GM12878 (cell line): ENCODE data around the gene MS4A1. TPM values are rescaled to one million over a fixed set of nuclear protein-coding genes. Genes with fewer than 3 reads are reported as not detected.

Experiments used
- CBFB ChIP-seq: IDR thresholded peaks from 2 replicates; pipeline ENCODE4 v1.6.1; 2016; ENCODE audit warnings: antibody characterized with exemption, low read depth
- CBX3 ChIP-seq: fragments of 200-600 bp; sonication (generic); IDR thresholded peaks from 2 replicates; pipeline ENCODE4 v1.6.1; 2016; ENCODE audit warnings: low read depth, borderline replicate concordance
- CHD2 ChIP-seq: IDR thresholded peaks from 2 replicates; pipeline ENCODE4 v1.6.1; 2011; ENCODE audit warnings: low read depth, low read length, improper control_type of control experiment, borderline replicate concordance
- GATAD2B ChIP-seq: fragments of 450-650 bp; conservative IDR thresholded peaks from 2 replicates; pipeline ENCODE4 v1.6.1; 2017; ENCODE audit warnings: low read depth, mild to moderate bottlenecking, moderate library complexity
- HDAC2 ChIP-seq: fragments of 200-600 bp; sonication (generic); IDR thresholded peaks from 2 replicates; pipeline ENCODE4 v1.6.1; 2017
- NFXL1 ChIP-seq: fragments of 450-650 bp; IDR thresholded peaks from 2 replicates; pipeline ENCODE4 v1.6.1; 2017; ENCODE audit warnings: antibody characterized with exemption, mild to moderate bottlenecking, borderline replicate concordance
- NR2C1 ChIP-seq: fragments of 450-650 bp; IDR thresholded peaks from 2 replicates; pipeline ENCODE4 v1.6.1; 2017; ENCODE audit warnings: antibody characterized with exemption, mild to moderate bottlenecking, moderate library complexity
- PAX8 ChIP-seq: fragments of 450-650 bp; IDR thresholded peaks from 2 replicates; pipeline ENCODE4 v1.6.1; 2017; ENCODE audit warnings: mild to moderate bottlenecking, moderate library complexity
- RCOR1 ChIP-seq: conservative IDR thresholded peaks from 2 replicates; pipeline ENCODE4 v1.6.1; 2012; ENCODE audit warnings: low read depth, low read length, improper control_type of control experiment
- SMARCA5 ChIP-seq: fragments of 450-650 bp; IDR thresholded peaks from 2 replicates; pipeline ENCODE4 v1.6.1; 2017; ENCODE audit warnings: mild to moderate bottlenecking
- SRF ChIP-seq, 2 experiments: IDR thresholded peaks; 2 replicates each; pipeline ENCODE4 v1.6.1; 2011; ENCODE audit warnings: low read depth in 2 of 2, low read length in 2 of 2, mild to moderate bottlenecking in 1 of 2, moderate library complexity in 1 of 2
- TCF3 ChIP-seq: IDR thresholded peaks from 2 replicates; pipeline ENCODE4 v1.6.1; 2012; ENCODE audit warnings: low read depth, mild to moderate bottlenecking, low read length, borderline replicate concordance; ENCODE audit not compliant: insufficient read depth
- TCF7 ChIP-seq: IDR thresholded peaks from 2 replicates; pipeline ENCODE4 v1.6.1; 2014; ENCODE audit warnings: antibody characterized with exemption, borderline replicate concordance
- WRNIP1 ChIP-seq: IDR thresholded peaks from 2 replicates; pipeline ENCODE4 v1.6.1; 2011; ENCODE audit warnings: low read depth, low read length, improper control_type of control experiment, borderline replicate concordance
- ZBED1 ChIP-seq: IDR thresholded peaks from 2 replicates; pipeline ENCODE4 v1.6.1; 2016; ENCODE audit warnings: borderline replicate concordance
- ZNF207 ChIP-seq: fragments of 450-650 bp; IDR thresholded peaks from 2 replicates; pipeline ENCODE4 v1.6.1; 2014; ENCODE audit warnings: antibody characterized with exemption, mild to moderate bottlenecking, borderline replicate concordance
- polyA plus RNA-seq, 11 experiments: library from polyadenylated mRNA; depleted of rRNA in 4 of 11; unstranded in 6 of 11; stranded (reverse) in 5 of 11; fragments of >200 nt; fragmentation: Nextera tagmentation in 4 of 11; fragmentation: Illumina TruSeq in 1 of 11; extraction: Ambion mirVana in 4 of 11; extraction: Trizol in 1 of 11; gene quantifications; 1 replicate in 1 of 11; 2 replicates in 10 of 11; pipeline versions ENCODE4 v1.2.1 to v1.2.3, GENCODE V29; 2011 to 2016; ENCODE audit warnings: inconsistent platforms in 2 of 11, missing spikeins in 2 of 11, low read depth in 1 of 11
- total RNA-seq, 4 experiments: library from RNA; depleted of rRNA in 3 of 4; stranded (reverse); fragments of >200 nt in 3 of 4; fragmentation: Illumina TruSeq in 1 of 4; extraction: Trizol in 1 of 4; gene quantifications; 2 replicates each; pipeline versions ENCODE4 v1.2.1 to v1.2.3, GENCODE V29; 2013 to 2021
- TF ChIP-seq, protein P1 (sequence below): fragments of 450-650 bp; formaldehyde crosslinking; IDR thresholded peaks from 2 replicates; pipeline ENCODE4 v1.4.0; 2022; ENCODE audit warnings: mild to moderate bottlenecking, moderate library complexity
- TF ChIP-seq, protein P2 (sequence below): IDR thresholded peaks from 2 replicates; pipeline ENCODE4 v1.6.1; 2011; ENCODE audit warnings: borderline replicate concordance, low read depth, mild to moderate bottlenecking, moderate library complexity, mixed read lengths, low read length; ENCODE audit not compliant: insufficient read depth; ENCODE audit errors: extremely low read length
- TF ChIP-seq, protein P3 (sequence below): fragments of 450-650 bp; formaldehyde crosslinking; IDR thresholded peaks from 2 replicates; pipeline ENCODE4 v1.4.0; 2020; ENCODE audit warnings: mild to moderate bottlenecking, moderate library complexity
- TF ChIP-seq, protein P4 (sequence below): IDR thresholded peaks from 2 replicates; pipeline ENCODE4 v1.6.1; 2012; ENCODE audit warnings: low read depth, low read length, improper control_type of control experiment

Gene MS4A1
- total and polyA plus RNA-seq, 10 of the 15 experiments (the other 5 are each of a cell fraction or from before 2014, with no cell fraction given): 329 to 2,106 (median 687) TPM

DNA sequence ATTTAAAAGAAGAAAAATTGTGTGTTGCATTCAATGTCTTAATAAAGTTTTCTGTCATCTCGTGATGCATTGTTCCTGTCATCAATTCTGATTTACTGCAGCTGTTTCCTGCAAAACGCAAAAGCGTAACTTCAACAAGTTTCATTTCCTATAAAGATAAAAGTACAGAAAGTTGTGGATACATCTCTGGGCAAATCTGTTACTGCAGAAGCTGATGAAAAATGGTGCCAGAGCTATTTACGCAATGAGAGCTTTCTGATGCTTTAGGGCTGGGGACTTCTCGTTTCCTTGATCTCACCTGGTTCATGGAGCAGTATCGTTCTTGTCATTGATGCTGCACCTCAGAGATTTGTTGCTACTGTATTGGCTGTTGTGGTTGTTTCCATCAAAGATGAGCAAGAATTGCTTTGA, 21.4 kb downstream of the MS4A1 start (continued):
- TF ChIP-seq, protein P1, sequence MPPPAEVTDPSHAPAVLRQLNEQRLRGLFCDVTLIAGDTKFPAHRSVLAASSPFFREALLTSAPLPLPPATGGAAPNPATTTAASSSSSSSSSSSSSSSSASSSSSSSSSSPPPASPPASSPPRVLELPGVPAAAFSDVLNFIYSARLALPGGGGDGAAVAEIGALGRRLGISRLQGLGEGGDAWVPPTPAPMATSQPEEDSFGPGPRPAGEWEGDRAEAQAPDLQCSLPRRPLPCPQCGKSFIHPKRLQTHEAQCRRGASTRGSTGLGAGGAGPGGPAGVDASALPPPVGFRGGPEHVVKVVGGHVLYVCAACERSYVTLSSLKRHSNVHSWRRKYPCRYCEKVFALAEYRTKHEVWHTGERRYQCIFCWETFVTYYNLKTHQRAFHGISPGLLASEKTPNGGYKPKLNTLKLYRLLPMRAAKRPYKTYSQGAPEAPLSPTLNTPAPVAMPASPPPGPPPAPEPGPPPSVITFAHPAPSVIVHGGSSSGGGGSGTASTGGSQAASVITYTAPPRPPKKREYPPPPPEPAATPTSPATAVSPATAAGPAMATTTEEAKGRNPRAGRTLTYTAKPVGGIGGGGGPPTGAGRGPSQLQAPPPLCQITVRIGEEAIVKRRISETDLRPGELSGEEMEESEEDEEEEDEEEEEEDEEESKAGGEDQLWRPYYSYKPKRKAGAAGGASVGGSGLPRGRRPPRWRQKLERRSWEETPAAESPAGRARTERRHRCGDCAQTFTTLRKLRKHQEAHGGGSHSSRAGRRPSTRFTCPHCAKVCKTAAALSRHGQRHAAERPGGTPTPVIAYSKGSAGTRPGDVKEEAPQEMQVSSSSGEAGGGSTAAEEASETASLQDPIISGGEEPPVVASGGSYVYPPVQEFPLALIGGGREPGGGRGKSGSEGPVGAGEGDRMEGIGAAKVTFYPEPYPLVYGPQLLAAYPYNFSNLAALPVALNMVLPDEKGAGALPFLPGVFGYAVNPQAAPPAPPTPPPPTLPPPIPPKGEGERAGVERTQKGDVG: no peak
- TF ChIP-seq NFXL1 (no peak), WRNIP1 (no peak), SMARCA5 (no peak), GATAD2B (no peak), ZNF207 (no peak), RCOR1 (no peak), TCF7 (peak; percentile 84), ZBED1 (no peak), SRF (IDR thresholded peaks at IDR 0.05; ENCODE audit: low read depth in 2 of 2, low read length in 2 of 2) (no peak), NR2C1 (no peak), TCF3 (peak; percentile 92; the same call in 1 of the 2 replicates), CHD2 (no peak), CBX3 (no peak), HDAC2 (no peak), PAX8 (no peak), CBFB (no peak)
- TF ChIP-seq, protein P2, sequence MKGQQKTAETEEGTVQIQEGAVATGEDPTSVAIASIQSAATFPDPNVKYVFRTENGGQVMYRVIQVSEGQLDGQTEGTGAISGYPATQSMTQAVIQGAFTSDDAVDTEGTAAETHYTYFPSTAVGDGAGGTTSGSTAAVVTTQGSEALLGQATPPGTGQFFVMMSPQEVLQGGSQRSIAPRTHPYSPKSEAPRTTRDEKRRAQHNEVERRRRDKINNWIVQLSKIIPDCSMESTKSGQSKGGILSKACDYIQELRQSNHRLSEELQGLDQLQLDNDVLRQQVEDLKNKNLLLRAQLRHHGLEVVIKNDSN: no peak
- TF ChIP-seq, protein P3, sequence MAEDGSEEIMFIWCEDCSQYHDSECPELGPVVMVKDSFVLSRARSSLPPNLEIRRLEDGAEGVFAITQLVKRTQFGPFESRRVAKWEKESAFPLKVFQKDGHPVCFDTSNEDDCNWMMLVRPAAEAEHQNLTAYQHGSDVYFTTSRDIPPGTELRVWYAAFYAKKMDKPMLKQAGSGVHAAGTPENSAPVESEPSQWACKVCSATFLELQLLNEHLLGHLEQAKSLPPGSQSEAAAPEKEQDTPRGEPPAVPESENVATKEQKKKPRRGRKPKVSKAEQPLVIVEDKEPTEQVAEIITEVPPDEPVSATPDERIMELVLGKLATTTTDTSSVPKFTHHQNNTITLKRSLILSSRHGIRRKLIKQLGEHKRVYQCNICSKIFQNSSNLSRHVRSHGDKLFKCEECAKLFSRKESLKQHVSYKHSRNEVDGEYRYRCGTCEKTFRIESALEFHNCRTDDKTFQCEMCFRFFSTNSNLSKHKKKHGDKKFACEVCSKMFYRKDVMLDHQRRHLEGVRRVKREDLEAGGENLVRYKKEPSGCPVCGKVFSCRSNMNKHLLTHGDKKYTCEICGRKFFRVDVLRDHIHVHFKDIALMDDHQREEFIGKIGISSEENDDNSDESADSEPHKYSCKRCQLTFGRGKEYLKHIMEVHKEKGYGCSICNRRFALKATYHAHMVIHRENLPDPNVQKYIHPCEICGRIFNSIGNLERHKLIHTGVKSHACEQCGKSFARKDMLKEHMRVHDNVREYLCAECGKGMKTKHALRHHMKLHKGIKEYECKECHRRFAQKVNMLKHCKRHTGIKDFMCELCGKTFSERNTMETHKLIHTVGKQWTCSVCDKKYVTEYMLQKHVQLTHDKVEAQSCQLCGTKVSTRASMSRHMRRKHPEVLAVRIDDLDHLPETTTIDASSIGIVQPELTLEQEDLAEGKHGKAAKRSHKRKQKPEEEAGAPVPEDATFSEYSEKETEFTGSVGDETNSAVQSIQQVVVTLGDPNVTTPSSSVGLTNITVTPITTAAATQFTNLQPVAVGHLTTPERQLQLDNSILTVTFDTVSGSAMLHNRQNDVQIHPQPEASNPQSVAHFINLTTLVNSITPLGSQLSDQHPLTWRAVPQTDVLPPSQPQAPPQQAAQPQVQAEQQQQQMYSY (CRISPR knock-in tag): no peak
- TF ChIP-seq, protein P4, sequence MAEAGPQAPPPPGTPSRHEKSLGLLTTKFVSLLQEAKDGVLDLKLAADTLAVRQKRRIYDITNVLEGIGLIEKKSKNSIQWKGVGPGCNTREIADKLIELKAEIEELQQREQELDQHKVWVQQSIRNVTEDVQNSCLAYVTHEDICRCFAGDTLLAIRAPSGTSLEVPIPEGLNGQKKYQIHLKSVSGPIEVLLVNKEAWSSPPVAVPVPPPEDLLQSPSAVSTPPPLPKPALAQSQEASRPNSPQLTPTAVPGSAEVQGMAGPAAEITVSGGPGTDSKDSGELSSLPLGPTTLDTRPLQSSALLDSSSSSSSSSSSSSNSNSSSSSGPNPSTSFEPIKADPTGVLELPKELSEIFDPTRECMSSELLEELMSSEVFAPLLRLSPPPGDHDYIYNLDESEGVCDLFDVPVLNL: no peak
